Measurements from ENCODE around the gene DPT. TPM values are rescaled to one million over a fixed set of nuclear protein-coding genes. Genes with fewer than 3 reads are reported as not detected.
"Not testable (repeated sequence)": the region's sequence is repeated elsewhere in the genome, so short reads cannot be mapped to it uniquely, and the experiment has no call there.

DPT gene
- polyA plus RNA-seq, 1 donor (not counting 4 experiments of a cell fraction or from before 2014, with no cell fraction given), result not detected

DNA sequence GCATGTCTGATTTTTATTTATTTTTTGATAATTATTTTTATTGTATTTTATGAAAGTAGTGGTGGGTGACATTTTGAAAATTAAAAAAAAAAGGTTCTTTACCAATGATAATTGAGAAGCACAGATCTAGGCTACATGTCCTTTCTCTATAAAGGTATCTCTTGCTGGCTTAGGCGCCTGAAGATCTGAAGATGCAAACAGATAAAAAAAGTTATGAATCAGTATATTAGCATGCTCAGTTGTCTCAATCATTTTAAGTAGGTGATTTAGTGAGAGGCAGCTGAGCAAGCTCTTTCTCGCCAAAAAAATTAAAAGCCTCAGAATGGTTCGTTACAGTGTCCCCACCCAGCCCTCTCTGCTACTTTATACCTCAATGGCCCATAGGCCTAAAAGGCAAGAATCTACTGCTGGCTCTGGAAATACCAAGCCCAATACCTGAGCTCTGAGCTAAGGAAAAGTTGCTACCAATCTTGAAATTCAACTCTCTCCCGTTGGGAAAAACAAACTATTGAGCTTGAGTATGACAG lies 42.2 kb upstream of the DPT start:
- Histone ChIP-seq H3K36me3 (ENCODE audit: control insufficient read depth in 2 of 2, extremely low read depth in 1 of 2, insufficient read depth in 2 of 2, low read length in 2 of 2) (no peaks in the 10 kb centered on the region), H3K4me1 (ENCODE audit: control insufficient read depth, extremely low read depth, insufficient read depth, low read length) (peaks cover 8% of the 10 kb centered on the region)
- no peak for DNase-seq (ENCODE audit: low read depth, low spot score)

DNA sequence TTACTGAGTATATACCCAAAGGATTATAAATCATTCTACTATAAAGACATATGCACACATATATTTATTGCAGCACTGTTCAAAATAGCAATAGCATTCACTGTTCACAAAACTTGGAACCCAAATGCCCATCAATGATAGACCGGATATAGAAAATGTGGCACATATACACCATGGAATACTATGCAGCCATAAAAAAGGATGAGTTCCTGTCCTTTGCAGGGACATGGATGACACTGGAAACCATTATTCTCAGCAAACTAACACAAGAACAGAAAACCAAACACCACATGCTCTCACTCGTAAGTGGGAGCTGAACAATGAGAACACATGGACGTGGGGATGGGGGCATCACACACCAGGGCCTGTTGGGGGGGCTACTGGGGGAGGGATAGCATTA lies 40.9 kb upstream of the DPT start:
- H3K36me3 ChIP-seq (ENCODE audit: control insufficient read depth in 2 of 2, extremely low read depth in 1 of 2, insufficient read depth in 2 of 2, low read length in 2 of 2); H3K4me3 ChIP-seq (ENCODE audit: control insufficient read depth in 2 of 3, extremely low read depth in 1 of 3, insufficient read depth in 2 of 3, low read depth in 1 of 3, low read length in 3 of 3); H3K27me3 ChIP-seq (ENCODE audit: control insufficient read depth, extremely low read depth, insufficient read depth, low read length); H2AFZ ChIP-seq (ENCODE audit: control insufficient read depth, low read length); H3K9ac ChIP-seq (ENCODE audit: control insufficient read depth, extremely low read depth, insufficient read depth, low read length); H3K9me1 ChIP-seq (ENCODE audit: control insufficient read depth, extremely low read depth, insufficient read depth, low read length); H3K9me3 ChIP-seq (ENCODE audit: control insufficient read depth, low read depth, low read length); H3K4me2 ChIP-seq (ENCODE audit: control insufficient read depth, extremely low read depth, insufficient read depth, low read depth, low read length); dilution Hi-C loops (cut with MboI; ENCODE audit: extremely low pct_ligation_motif_present, low sequenced_read_pairs); H3K4me1 ChIP-seq (ENCODE audit: control insufficient read depth, extremely low read depth, insufficient read depth, low read length); H4K20me1 ChIP-seq (ENCODE audit: control insufficient read depth, extremely low read depth, insufficient read depth, low read length); H3K79me2 ChIP-seq (ENCODE audit: control insufficient read depth, insufficient read depth, low read length); DNase-seq (ENCODE audit: low read depth, low spot score); H3K27ac ChIP-seq (ENCODE audit: control insufficient read depth, insufficient read depth, low read length); FAIRE-seq: not testable (repeated sequence)

More for the DNA sequence above, 42.2 kb upstream of the DPT start:
- H3K4me3 ChIP-seq (ENCODE audit: control insufficient read depth in 2 of 3, extremely low read depth in 1 of 3, insufficient read depth in 2 of 3, low read depth in 1 of 3, low read length in 3 of 3), result no peak overlapping the region
- peak; percentile 29 for FAIRE-seq
- no peak overlapping the region for H2AFZ ChIP-seq (ENCODE audit: control insufficient read depth, low read length)
- no peak overlapping the region for H3K9ac ChIP-seq (ENCODE audit: control insufficient read depth, extremely low read depth, insufficient read depth, low read length)
- H3K4me2 ChIP-seq (ENCODE audit: control insufficient read depth, extremely low read depth, insufficient read depth, low read depth, low read length), result no peak overlapping the region
- no peaks in the 10 kb centered on the region for H3K9me3 ChIP-seq (ENCODE audit: control insufficient read depth, low read depth, low read length)
- no peaks in the 10 kb centered on the region for H3K27me3 ChIP-seq (ENCODE audit: control insufficient read depth, extremely low read depth, insufficient read depth, low read length)
- H4K20me1 ChIP-seq (ENCODE audit: control insufficient read depth, extremely low read depth, insufficient read depth, low read length), result no peaks in the 10 kb centered on the region
- TF ChIP-seq, protein P1, sequence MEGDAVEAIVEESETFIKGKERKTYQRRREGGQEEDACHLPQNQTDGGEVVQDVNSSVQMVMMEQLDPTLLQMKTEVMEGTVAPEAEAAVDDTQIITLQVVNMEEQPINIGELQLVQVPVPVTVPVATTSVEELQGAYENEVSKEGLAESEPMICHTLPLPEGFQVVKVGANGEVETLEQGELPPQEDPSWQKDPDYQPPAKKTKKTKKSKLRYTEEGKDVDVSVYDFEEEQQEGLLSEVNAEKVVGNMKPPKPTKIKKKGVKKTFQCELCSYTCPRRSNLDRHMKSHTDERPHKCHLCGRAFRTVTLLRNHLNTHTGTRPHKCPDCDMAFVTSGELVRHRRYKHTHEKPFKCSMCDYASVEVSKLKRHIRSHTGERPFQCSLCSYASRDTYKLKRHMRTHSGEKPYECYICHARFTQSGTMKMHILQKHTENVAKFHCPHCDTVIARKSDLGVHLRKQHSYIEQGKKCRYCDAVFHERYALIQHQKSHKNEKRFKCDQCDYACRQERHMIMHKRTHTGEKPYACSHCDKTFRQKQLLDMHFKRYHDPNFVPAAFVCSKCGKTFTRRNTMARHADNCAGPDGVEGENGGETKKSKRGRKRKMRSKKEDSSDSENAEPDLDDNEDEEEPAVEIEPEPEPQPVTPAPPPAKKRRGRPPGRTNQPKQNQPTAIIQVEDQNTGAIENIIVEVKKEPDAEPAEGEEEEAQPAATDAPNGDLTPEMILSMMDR (optimal IDR thresholded peaks at IDR 0.05 in 1 of 3, IDR thresholded peaks at IDR 0.05 in 1 of 3, conservative IDR thresholded peaks at IDR 0.05 in 1 of 3; ENCODE audit: extremely low read depth in 1 of 3, insufficient read depth in 2 of 3, low read length in 3 of 3), result no peak
- no peak for TF ChIP-seq EZH2 (IDR thresholded peaks at IDR 0.05; ENCODE audit: low read length)
- no peaks in the 10 kb centered on the region for H3K9me1 ChIP-seq (ENCODE audit: control insufficient read depth, extremely low read depth, insufficient read depth, low read length)
- no peaks in the 10 kb centered on the region for H3K79me2 ChIP-seq (ENCODE audit: control insufficient read depth, insufficient read depth, low read length)
- dilution Hi-C loops (cut with MboI; ENCODE audit: extremely low pct_ligation_motif_present, low sequenced_read_pairs), result no loop called here
- H3K27ac ChIP-seq (ENCODE audit: control insufficient read depth, insufficient read depth, low read length), result no peak overlapping the region

Measured in keratinocyte (primary cell).